ENCODE measurements around the gene COA4. TPM values are rescaled to one million over a fixed set of nuclear protein-coding genes. Genes with fewer than 3 reads are reported as not detected.
"Not testable (repeated sequence)": the region's sequence is repeated elsewhere in the genome, so short reads cannot be mapped to it uniquely, and the experiment has no call there.

COA4 gene
- total and polyA plus RNA-seq, 7 experiments from 2014 or later: 29.1 to 75.0 (median 58.2) TPM

- Histone ChIP-seq H3K36me3 (ENCODE audit: control insufficient read depth in 2 of 3, insufficient read depth in 3 of 3, low read length in 3 of 3) (peaks cover 0 to 19% (median 0%) of the 10 kb centered on the region in 3 experiments), H3K27ac (ENCODE audit: low read depth, low read length) (no peak overlapping the region), H3K9me3 (ENCODE audit: control insufficient read depth in 2 of 3, low read length in 3 of 3) (no peaks in the 10 kb centered on the region), H3K27me3 (ENCODE audit: control insufficient read depth in 2 of 2, insufficient read depth in 2 of 2, low read length in 2 of 2) (no peaks in the 10 kb centered on the region), H3K4me3 (ENCODE audit: low read length) (no peak overlapping the region), H3K4me1 (ENCODE audit: control insufficient read depth in 2 of 2, insufficient read depth in 2 of 2, low read length in 2 of 2) (no peaks in the 10 kb centered on the region)
- no peaks in the 10 kb centered on the region for H3K27me3 Mint-ChIP-seq
- ChIA-PET POLR2A (no interaction called here), CTCF (no interaction called here)
- DNase-seq (no peak), ATAC-seq (no peak)
- peaks cover 3 to 20% (median 15%) of the 10 kb centered on the region in 5 donors for H3K36me3 Mint-ChIP-seq
- H3K4me3 Mint-ChIP-seq: no peak overlapping the region
- H3K9me3 Mint-ChIP-seq: no peaks in the 10 kb centered on the region
- H3K27ac Mint-ChIP-seq: no peak overlapping the region
- H3K4me1 Mint-ChIP-seq: peaks cover 5 to 19% (median 8%) of the 10 kb centered on the region in 7 donors
- intact Hi-C loops (cut with micrococcal nuclease): no loop called here
These were observed 7.2 kb upstream of the COA4 start for GRCh38 chr11:73883856-73884255.

GRCh38 chr11:73880449-73880848 lies 3.8 kb upstream of the COA4 start:
- H3K27ac ChIP-seq (ENCODE audit: low read depth, low read length); H3K27me3 ChIP-seq (ENCODE audit: control insufficient read depth in 2 of 2, insufficient read depth in 2 of 2, low read length in 2 of 2); H3K4me3 ChIP-seq (ENCODE audit: low read length); H3K4me3 Mint-ChIP-seq; ATAC-seq; H3K36me3 Mint-ChIP-seq; DNase-seq; H3K27ac Mint-ChIP-seq; H3K27me3 Mint-ChIP-seq; H3K9me3 ChIP-seq (ENCODE audit: control insufficient read depth in 2 of 3, low read length in 3 of 3); intact Hi-C loops (cut with micrococcal nuclease); H3K9me3 Mint-ChIP-seq: not testable (repeated sequence)
- peaks cover 5 to 39% (median 29%) of the 10 kb centered on the region in 7 donors for H3K4me1 Mint-ChIP-seq
- Histone ChIP-seq H3K36me3 (ENCODE audit: control insufficient read depth in 2 of 3, insufficient read depth in 3 of 3, low read length in 3 of 3) (peaks cover 0 to 10% (median 0%) of the 10 kb centered on the region in 3 experiments), H3K4me1 (ENCODE audit: control insufficient read depth in 2 of 2, insufficient read depth in 2 of 2, low read length in 2 of 2) (peaks cover 10 to 12% of the 10 kb centered on the region in 2 donors)
- ChIA-PET CTCF (interaction anchor here (0.6 kb wide), 1 partner anchor 1507 kb away, joined by 4 read pairs; no protein-coding TSS in a partner anchor), POLR2A (interaction anchor here (0.8 kb wide), 1 partner anchor 12 kb away, joined by 3 read pairs; no protein-coding TSS in a partner anchor)

- DNase-seq: no peak
- intact Hi-C loops (cut with micrococcal nuclease): loop anchor here in 1 of 2 donors (5.0 kb wide), 1 partner anchor 614 kb away; the partner anchor contains the start of gene LIPT2
- ChIA-PET POLR2A (interaction anchor here (0.6 to 1.5 kb wide), 3 partner anchors 9 to 350 kb away, joined by 3 to 4 read pairs (median 3); no protein-coding TSS in a partner anchor), CTCF (no interaction called here)
- Mint-ChIP-seq H3K36me3 (peaks cover 0 to 14% (median 9%) of the 10 kb centered on the region in 5 donors), H3K9me3 (peaks cover 0 to 2% (median 0%) of the 10 kb centered on the region in 11 donors), H3K27ac (peak overlapping the region in 3 of 9 donors; percentile 8 to 38 (median 20)), H3K27me3 (no peaks in the 10 kb centered on the region), H3K4me1 (peaks cover 14 to 50% (median 38%) of the 10 kb centered on the region in 7 donors), H3K4me3 (peak overlapping the region in 3 of 10 donors; percentile 17 to 95 (median 23))
- no peak for ATAC-seq
- H3K4me3 ChIP-seq (ENCODE audit: low read length): no peak overlapping the region
- H3K4me1 ChIP-seq (ENCODE audit: control insufficient read depth in 2 of 2, insufficient read depth in 2 of 2, low read length in 2 of 2): peaks cover 17 to 19% of the 10 kb centered on the region in 2 donors
- H3K36me3 ChIP-seq (ENCODE audit: control insufficient read depth in 2 of 3, insufficient read depth in 3 of 3, low read length in 3 of 3): peaks cover 0 to 14% (median 0%) of the 10 kb centered on the region in 3 experiments
- no peak overlapping the region for H3K27ac ChIP-seq (ENCODE audit: low read depth, low read length)
- H3K9me3 ChIP-seq (ENCODE audit: control insufficient read depth in 2 of 3, low read length in 3 of 3): no peaks in the 10 kb centered on the region
- H3K27me3 ChIP-seq (ENCODE audit: control insufficient read depth in 2 of 2, insufficient read depth in 2 of 2, low read length in 2 of 2): no peaks in the 10 kb centered on the region
These were observed 2.1 kb upstream of the COA4 start for GRCh38 chr11:73878771-73879170.

GRCh38 chr11:73875840-73876239 lies 806 bp downstream of the COA4 start:
- DNase-seq (no peak), ATAC-seq (no peak)
- POLR2A ChIA-PET: interaction anchor here (1.2 kb wide), 1 partner anchor 96 kb away, joined by 3 read pairs; no protein-coding TSS in a partner anchor
- peaks cover 0 to 2% (median 0%) of the 10 kb centered on the region in 11 donors for H3K9me3 Mint-ChIP-seq
- Histone ChIP-seq H3K9me3 (ENCODE audit: control insufficient read depth in 2 of 3, low read length in 3 of 3) (no peaks in the 10 kb centered on the region), H3K4me1 (ENCODE audit: control insufficient read depth in 2 of 2, insufficient read depth in 2 of 2, low read length in 2 of 2) (peaks cover 17 to 19% of the 10 kb centered on the region in 2 donors), H3K27ac (ENCODE audit: low read depth, low read length) (peak overlapping the region; percentile 88), H3K27me3 (ENCODE audit: control insufficient read depth in 2 of 2, insufficient read depth in 2 of 2, low read length in 2 of 2) (no peaks in the 10 kb centered on the region), H3K36me3 (ENCODE audit: control insufficient read depth in 2 of 3, insufficient read depth in 3 of 3, low read length in 3 of 3) (peaks cover 0 to 38% (median 0%) of the 10 kb centered on the region in 3 experiments), H3K4me3 (ENCODE audit: low read length) (peak overlapping the region; percentile 94)
- peaks cover 5 to 21% (median 14%) of the 10 kb centered on the region in 5 donors for H3K36me3 Mint-ChIP-seq
- H3K27me3 Mint-ChIP-seq: no peaks in the 10 kb centered on the region
- CTCF ChIA-PET: interaction anchor here (0.7 kb wide), 1 partner anchor 24 kb away, joined by 5 read pairs; no protein-coding TSS in a partner anchor
- peak overlapping the region; percentile 94 to 98 (median 96) for H3K4me3 Mint-ChIP-seq
- intact Hi-C loops (cut with micrococcal nuclease): loop anchor here (1.0 to 5.0 kb wide), 10 partner anchors 88 to 1947 kb away; partner anchors contain the start of genes FAM168A (in 2 of the 2), LIPT2 (in 2 of the 2), PGM2L1 (in 1 of the 2) and RAB6A (in 1 of the 2)
- peaks cover 20 to 55% (median 43%) of the 10 kb centered on the region in 7 donors for H3K4me1 Mint-ChIP-seq
- H3K27ac Mint-ChIP-seq: peak overlapping the region; percentile 92 to 100 (median 97)

GRCh38 chr11:73875380-73875779 lies 1.3 kb downstream of the COA4 start:
- Histone ChIP-seq H3K4me1 (ENCODE audit: control insufficient read depth in 2 of 2, insufficient read depth in 2 of 2, low read length in 2 of 2) (peaks cover 17 to 19% of the 10 kb centered on the region in 2 donors), H3K36me3 (ENCODE audit: control insufficient read depth in 2 of 3, insufficient read depth in 3 of 3, low read length in 3 of 3) (peaks cover 0 to 43% (median 0%) of the 10 kb centered on the region in 3 experiments), H3K9me3 (ENCODE audit: control insufficient read depth in 2 of 3, low read length in 3 of 3) (no peaks in the 10 kb centered on the region), H3K27ac (ENCODE audit: low read depth, low read length) (peak overlapping the region; percentile 88), H3K27me3 (ENCODE audit: control insufficient read depth in 2 of 2, insufficient read depth in 2 of 2, low read length in 2 of 2) (no peaks in the 10 kb centered on the region), H3K4me3 (ENCODE audit: low read length) (peak overlapping the region; percentile 94)
- H3K4me1 Mint-ChIP-seq: peaks cover 22 to 55% (median 43%) of the 10 kb centered on the region in 7 donors
- H3K27ac Mint-ChIP-seq: peak overlapping the region; percentile 92 to 100 (median 97)
- POLR2A ChIA-PET: interaction anchor here (1.2 kb wide), 1 partner anchor 96 kb away, joined by 3 read pairs; no protein-coding TSS in a partner anchor
- CTCF ChIA-PET: interaction anchor here (0.7 kb wide), 1 partner anchor 25 kb away, joined by 5 read pairs; no protein-coding TSS in a partner anchor
- peak overlapping the region; percentile 94 to 98 (median 96) for H3K4me3 Mint-ChIP-seq
- ATAC-seq (no peak), DNase-seq (no peak)
- no peaks in the 10 kb centered on the region for H3K27me3 Mint-ChIP-seq
- intact Hi-C loops (cut with micrococcal nuclease): loop anchor here in 1 of 2 donors (5.0 kb wide), 1 partner anchor 617 kb away; the partner anchor contains the start of gene LIPT2
- peaks cover 0 to 2% (median 0%) of the 10 kb centered on the region in 11 donors for H3K9me3 Mint-ChIP-seq
- peaks cover 5 to 22% (median 14%) of the 10 kb centered on the region in 5 donors for H3K36me3 Mint-ChIP-seq

- peaks cover 5 to 24% (median 18%) of the 10 kb centered on the region in 5 donors for H3K36me3 Mint-ChIP-seq
- H3K27ac Mint-ChIP-seq: peak overlapping the region in 5 of 9 donors; percentile 28 to 72 (median 48)
These were observed 3.8 kb downstream of the COA4 start for GRCh38 chr11:73872749-73873357.

More at GRCh38 chr11:73872749-73873357, 3.8 kb downstream of the COA4 start:
- Histone ChIP-seq H3K36me3 (ENCODE audit: control insufficient read depth in 2 of 3, insufficient read depth in 3 of 3, low read length in 3 of 3) (peaks cover 0 to 47% (median 0%) of the 10 kb centered on the region in 3 experiments), H3K27me3 (ENCODE audit: control insufficient read depth in 2 of 2, insufficient read depth in 2 of 2, low read length in 2 of 2) (no peaks in the 10 kb centered on the region), H3K27ac (ENCODE audit: low read depth, low read length) (no peak overlapping the region), H3K4me3 (ENCODE audit: low read length) (no peak overlapping the region), H3K4me1 (ENCODE audit: control insufficient read depth in 2 of 2, insufficient read depth in 2 of 2, low read length in 2 of 2) (peaks cover 17 to 19% of the 10 kb centered on the region in 2 donors), H3K9me3 (ENCODE audit: control insufficient read depth in 2 of 3, low read length in 3 of 3) (no peaks in the 10 kb centered on the region)
- Mint-ChIP-seq H3K9me3 (peaks cover 0 to 2% (median 0%) of the 10 kb centered on the region in 11 donors), H3K4me3 (no peak overlapping the region), H3K27me3 (no peaks in the 10 kb centered on the region), H3K4me1 (peaks cover 25 to 42% (median 38%) of the 10 kb centered on the region in 7 donors)
- CTCF ChIA-PET: no interaction called here
- POLR2A ChIA-PET: no interaction called here
- DNase-seq: no peak
- ATAC-seq: no peak
- intact Hi-C loops (cut with micrococcal nuclease): no loop called here
